ENCODE measurements around the gene CBY2. TPM values are rescaled to one million over a fixed set of nuclear protein-coding genes. Genes with fewer than 3 reads are reported as not detected.

The CBY2 gene
- total and polyA plus RNA-seq, 2 experiments from 2014 or later, result 0.15 to 0.42 TPM

GRCh38 chr13:45704211-45704739, 2.2 kb downstream of the CBY2 start (continued):
- TF ChIP-seq ETS1 (IDR thresholded peaks at IDR 0.05) (no peak), ZNF331 (CRISPR knock-in tag; IDR thresholded peaks at IDR 0.05; ENCODE audit: low read depth) (no peak), POLR2AphosphoS5 (IDR thresholded peaks at IDR 0.05; ENCODE audit: low read depth) (no peak), CREB1 (CRISPR knock-in tag; IDR thresholded peaks at IDR 0.05; ENCODE audit: low read depth) (no peak), EZH2phosphoT487 (IDR thresholded peaks at IDR 0.05; ENCODE audit: unreplicated experiment) (no peak), JUNB (IDR thresholded peaks at IDR 0.05; ENCODE audit: unreplicated experiment) (no peak), ZNF114 (CRISPR knock-in tag; IDR thresholded peaks at IDR 0.05) (no peak)

- Mint-ChIP-seq H3K36me3 (ENCODE audit: low read depth) (no peaks in the 10 kb centered on the region), H3K4me1 (peaks cover 17% of the 10 kb centered on the region), H3K27me3 (ENCODE audit: insufficient read depth, low read depth, poor library complexity) (peaks cover 9% of the 10 kb centered on the region), H3K27ac (no peak overlapping the region), H3K4me3 (no peak overlapping the region), H3K9me3 (no peaks in the 10 kb centered on the region; the same call in 2 of the 3 replicates)
- no peaks in the 10 kb centered on the region for H3K4me1 ChIP-seq (ENCODE audit: insufficient read depth)
- no peak for DNase-seq (ENCODE audit: low spot score)
- H3K36me3 ChIP-seq (ENCODE audit: insufficient read depth), result no peaks in the 10 kb centered on the region
- no peak overlapping the region for H3K4me3 ChIP-seq
- H3K27me3 ChIP-seq (ENCODE audit: insufficient read depth), result no peaks in the 10 kb centered on the region
- no peaks in the 10 kb centered on the region; the same call in 1 of the 2 replicates for H3K9me2 ChIP-seq (ENCODE audit: insufficient read depth)
- H3K27ac ChIP-seq (ENCODE audit: low read depth), result no peak overlapping the region
- no peaks in the 10 kb centered on the region for H3K79me2 ChIP-seq (replicated peaks; ENCODE audit: insufficient read depth)
- peak in 1 of 2 experiments; percentile 27; a peak in 2 of 4 replicates for TF ChIP-seq CTCF (conservative IDR thresholded peaks at IDR 0.05; ENCODE audit: low read depth in 2 of 2)
- no peak for TF ChIP-seq EZH2 (IDR thresholded peaks at IDR 0.05; ENCODE audit: low read depth, unreplicated experiment)
- no peaks in the 10 kb centered on the region for H4K20me1 ChIP-seq (replicated peaks; ENCODE audit: insufficient read depth)
- no peak overlapping the region for H2AFZ ChIP-seq
- no peak overlapping the region for H3K4me2 ChIP-seq
- H3F3A ChIP-seq (replicated peaks; ENCODE audit: low read depth), result no peaks in the 10 kb centered on the region
- peak; percentile 94 for ATAC-seq
These were observed 3.0 kb downstream of the CBY2 start for GRCh38 chr13:45704854-45705695.

- Histone ChIP-seq H3F3A (replicated peaks; ENCODE audit: low read depth) (no peaks in the 10 kb centered on the region), H3K27ac (ENCODE audit: low read depth) (no peak overlapping the region), H3K4me3 (no peak overlapping the region), H3K4me2 (no peak overlapping the region), H2AFZ (no peak overlapping the region), H4K20me1 (replicated peaks; ENCODE audit: insufficient read depth) (no peaks in the 10 kb centered on the region), H3K27me3 (ENCODE audit: insufficient read depth) (no peaks in the 10 kb centered on the region), H3K4me1 (ENCODE audit: insufficient read depth) (no peaks in the 10 kb centered on the region), H3K36me3 (ENCODE audit: insufficient read depth) (no peaks in the 10 kb centered on the region), H3K9me2 (ENCODE audit: insufficient read depth) (no peaks in the 10 kb centered on the region; the same call in 1 of the 2 replicates), H3K79me2 (replicated peaks; ENCODE audit: insufficient read depth) (no peaks in the 10 kb centered on the region)
- Mint-ChIP-seq H3K27ac (no peak overlapping the region), H3K4me1 (peaks cover 17% of the 10 kb centered on the region), H3K27me3 (ENCODE audit: insufficient read depth, low read depth, poor library complexity) (peaks cover 9% of the 10 kb centered on the region), H3K9me3 (no peaks in the 10 kb centered on the region; the same call in 2 of the 3 replicates), H3K36me3 (ENCODE audit: low read depth) (no peaks in the 10 kb centered on the region), H3K4me3 (no peak overlapping the region; the same call in 2 of the 3 replicates)
- DNase-seq (ENCODE audit: low spot score) (no peak), ATAC-seq (no peak)
- TF ChIP-seq ZNF462 (CRISPR knock-in tag; IDR thresholded peaks at IDR 0.05), result no peak
These were observed 3.8 kb downstream of the CBY2 start for GRCh38 chr13:45705918-45706317.
